NAMALWA (cell line): ENCODE results near the gene LRRC39.
"Not testable (repeated sequence)": the region's sequence is repeated elsewhere in the genome, so short reads cannot be mapped to it uniquely, and the experiment has no call there.

Source experiments
- DNase-seq: peaks from one replicate; pipeline ENCODE4 v3.0.0-alpha.2; 2015; ENCODE audit warnings: low spot score

The LRRC39 gene

DNA sequence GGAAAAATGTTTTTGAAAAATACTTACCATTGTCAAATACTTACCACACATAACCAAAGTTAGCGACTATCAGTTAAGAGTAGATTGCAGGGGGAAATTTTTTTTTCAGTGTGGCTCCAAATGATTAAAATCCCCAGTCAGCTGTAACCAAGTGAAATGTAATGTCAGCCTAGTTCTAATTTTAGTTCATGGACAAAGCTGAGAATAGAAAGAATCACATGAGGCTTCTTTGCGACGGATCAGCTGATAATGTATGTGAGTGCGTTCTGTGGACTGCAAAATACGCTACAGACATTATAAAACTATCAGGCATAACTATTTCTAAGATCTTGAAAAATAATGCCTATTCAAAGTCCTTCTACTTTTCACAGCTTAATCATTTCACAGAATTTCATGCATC, at the start of gene LRRC39:
TSS of gene LRRC39 (minus strand) at position 166 of the 400 bp plus-strand sequence. CDS start 9,740 bp downstream, outside the sequence.
- no peak for DNase-seq

- no peak for DNase-seq
Measured at GRCh38 chr1:100222428-100222827, 44.4 kb upstream of the LRRC39 start.

- no peak for DNase-seq
Measured at GRCh38 chr1:100219883-100220282, 41.8 kb upstream of the LRRC39 start.

GRCh38 chr1:100219457-100219856, 41.4 kb upstream of the LRRC39 start:
- DNase-seq, result no peak

- no peak for DNase-seq
Measured at GRCh38 chr1:100217834-100218233, 39.8 kb upstream of the LRRC39 start.

- no peak for DNase-seq
Measured at GRCh38 chr1:100215101-100215500, 37.0 kb upstream of the LRRC39 start.

GRCh38 chr1:100213141-100213540, 35.1 kb upstream of the LRRC39 start:
- DNase-seq, result no peak

- no peak for DNase-seq
Measured at GRCh38 chr1:100206301-100206700, 28.2 kb upstream of the LRRC39 start.

GRCh38 chr1:100205593-100205992, 27.5 kb upstream of the LRRC39 start:
- DNase-seq, result not testable (repeated sequence)

- not testable (repeated sequence) for DNase-seq
Measured at GRCh38 chr1:100205103-100205502, 27.0 kb upstream of the LRRC39 start.

DNA sequence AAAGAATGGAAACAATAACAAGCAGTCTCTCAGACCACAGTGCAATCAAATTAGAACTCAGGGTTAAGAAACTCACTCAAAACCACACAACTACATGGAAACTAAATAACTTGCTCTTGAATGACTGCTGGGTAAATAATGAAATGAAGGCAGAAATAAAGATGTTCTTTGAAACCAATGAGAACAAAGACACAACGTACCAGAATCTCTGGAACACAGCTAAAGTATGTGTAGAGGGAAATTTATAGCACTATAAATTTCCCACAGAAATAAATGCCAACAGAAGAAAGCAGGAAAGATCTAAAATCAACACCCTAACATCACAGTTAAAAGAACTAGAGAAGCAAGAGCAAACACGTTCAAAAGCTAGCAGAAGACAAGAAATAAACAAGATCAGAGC, 24.6 kb upstream of the LRRC39 start:
- not testable (repeated sequence) for DNase-seq

GRCh38 chr1:100200060-100200459, 22.0 kb upstream of the LRRC39 start:
- DNase-seq, result not testable (repeated sequence)

GRCh38 chr1:100198596-100198995, 20.5 kb upstream of the LRRC39 start:
- no peak for DNase-seq

GRCh38 chr1:100188617-100189016, 10.6 kb upstream of the LRRC39 start:
- no peak for DNase-seq

DNA sequence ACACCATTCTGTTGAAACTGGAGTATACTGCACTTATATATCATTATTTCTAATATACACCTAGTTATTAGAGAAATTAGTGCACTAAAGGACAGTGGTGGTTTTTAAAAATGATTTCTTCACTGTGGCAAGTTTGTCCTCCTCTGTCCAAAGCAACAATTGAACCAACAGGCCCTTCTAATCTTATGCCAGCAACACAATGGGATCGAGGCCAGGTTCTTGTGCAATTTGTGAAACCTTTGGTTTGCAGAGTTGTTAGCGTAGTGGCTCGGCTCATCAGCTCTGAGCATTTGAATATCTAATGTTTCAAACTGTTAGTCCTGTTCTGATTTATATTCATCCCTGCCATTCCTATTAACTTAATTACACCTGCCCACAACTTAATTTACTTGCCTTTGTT, 9.9 kb upstream of the LRRC39 start:
- DNase-seq, result no peak

DNA sequence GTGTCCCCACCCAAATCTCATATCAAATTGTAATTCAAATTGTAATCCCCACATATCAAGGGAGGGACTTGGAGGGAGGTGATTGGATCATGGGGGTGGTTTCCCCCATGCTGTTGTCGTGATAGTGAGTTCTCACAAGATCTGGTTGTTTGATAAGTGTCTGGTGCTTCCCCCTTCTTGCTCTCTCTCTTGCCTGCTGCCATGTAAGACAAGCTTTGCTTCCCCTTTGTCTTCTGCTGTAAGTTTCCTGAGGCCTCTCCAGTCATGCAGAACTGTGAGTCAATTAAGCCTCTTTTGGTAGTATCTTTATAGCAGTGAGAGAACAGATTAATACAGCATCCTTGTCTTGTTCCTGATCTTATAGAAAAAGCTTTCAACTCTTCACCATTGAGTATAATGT, 6.5 kb upstream of the LRRC39 start:
- peak; percentile 32 for DNase-seq

- no peak for DNase-seq
Measured at GRCh38 chr1:100183370-100183769, 5.3 kb upstream of the LRRC39 start.

DNA sequence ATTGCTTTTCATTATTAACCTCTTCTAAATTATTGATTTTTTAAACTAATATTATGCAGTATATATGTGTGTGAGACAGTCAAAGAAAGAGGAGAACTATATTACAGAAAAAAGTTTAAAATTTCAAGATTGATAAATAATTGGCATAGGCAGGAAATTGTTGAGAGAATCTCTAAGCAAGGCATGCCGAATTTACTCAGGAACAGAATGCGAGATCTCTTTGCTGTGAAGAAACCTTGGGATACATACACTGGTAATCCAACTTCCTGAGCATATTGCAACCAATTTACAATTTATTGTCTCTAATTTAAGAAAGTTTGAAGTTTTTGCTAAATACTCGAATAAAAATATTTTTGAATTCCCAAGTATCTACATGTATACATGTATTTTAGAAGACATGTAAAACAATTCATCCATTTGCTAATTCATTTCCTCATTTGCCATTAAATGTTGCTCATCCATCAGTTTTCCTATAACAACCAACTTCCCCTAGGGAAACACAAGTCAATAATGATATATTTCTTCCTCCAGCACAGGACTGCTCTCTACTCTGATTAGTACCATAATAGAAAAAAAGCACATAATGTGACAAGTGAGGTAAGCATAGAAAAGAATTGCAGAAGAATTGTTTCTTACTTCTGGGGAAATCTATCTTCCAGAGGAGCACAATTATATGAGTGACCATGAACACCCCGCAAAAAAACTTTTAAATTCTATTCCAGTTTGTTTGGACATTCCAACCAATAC, 588 bp downstream of the LRRC39 start:
- no peak for DNase-seq

- no peak for DNase-seq
Measured at GRCh38 chr1:100168051-100168450, 10.0 kb downstream of the LRRC39 start.

- DNase-seq, result no peak
Measured at GRCh38 chr1:100164702-100165101, 13.4 kb downstream of the LRRC39 start.

DNA sequence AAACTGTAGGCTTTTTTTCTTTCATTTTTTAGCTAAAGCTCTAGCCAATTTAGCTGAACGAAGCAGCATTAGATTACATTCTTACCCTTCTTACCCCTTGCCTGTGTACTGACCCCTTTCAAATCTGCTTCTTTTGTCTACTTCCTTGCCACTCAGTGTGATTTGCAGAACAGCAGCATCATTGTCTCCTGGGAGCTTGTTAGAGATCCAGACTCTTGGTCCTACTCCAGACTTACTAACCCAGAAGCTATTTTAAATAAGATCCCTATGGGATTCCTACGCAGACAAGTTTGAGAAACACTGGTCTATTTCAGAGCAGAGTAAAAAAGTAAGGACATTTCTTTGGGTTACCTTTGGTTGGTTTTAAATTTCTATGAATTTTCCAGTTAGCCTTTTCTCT, 13.8 kb downstream of the LRRC39 start:
- no peak for DNase-seq

GRCh38 chr1:100162881-100163280, 15.2 kb downstream of the LRRC39 start:
- no peak for DNase-seq

- peak; percentile 29 for DNase-seq
Measured at GRCh38 chr1:100152271-100152670, 25.8 kb downstream of the LRRC39 start.

GRCh38 chr1:100151679-100152078, 26.4 kb downstream of the LRRC39 start:
- no peak for DNase-seq
